ENCODE results near the gene CWC27.
"Not testable (repeated sequence)": the region's sequence is repeated elsewhere in the genome, so short reads cannot be mapped to it uniquely, and the experiment has no call there.

The CWC27 gene

GRCh38 chr5:64865662-64866061 is 96.9 kb downstream of the CWC27 start:
- DNase-seq (ENCODE audit: low read depth in 1 of 2, low spot score in 1 of 2), result no peak
- no peak for TF ChIP-seq JUND (IDR thresholded peaks at IDR 0.05; ENCODE audit: low read depth)
- in situ Hi-C loops (cut with HindIII; ENCODE audit: low pct_unique_long_range_greater_than_20kb, low sequenced_read_pairs), result no loop called here

GRCh38 chr5:64869419-64869818 is 100.7 kb downstream of the CWC27 start:
- in situ Hi-C loops (cut with HindIII; ENCODE audit: low pct_unique_long_range_greater_than_20kb, low sequenced_read_pairs), result no loop called here
- no peak for TF ChIP-seq JUND (IDR thresholded peaks at IDR 0.05; ENCODE audit: low read depth)
- DNase-seq (ENCODE audit: low read depth in 1 of 2, low spot score in 1 of 2), result no peak

DNA sequence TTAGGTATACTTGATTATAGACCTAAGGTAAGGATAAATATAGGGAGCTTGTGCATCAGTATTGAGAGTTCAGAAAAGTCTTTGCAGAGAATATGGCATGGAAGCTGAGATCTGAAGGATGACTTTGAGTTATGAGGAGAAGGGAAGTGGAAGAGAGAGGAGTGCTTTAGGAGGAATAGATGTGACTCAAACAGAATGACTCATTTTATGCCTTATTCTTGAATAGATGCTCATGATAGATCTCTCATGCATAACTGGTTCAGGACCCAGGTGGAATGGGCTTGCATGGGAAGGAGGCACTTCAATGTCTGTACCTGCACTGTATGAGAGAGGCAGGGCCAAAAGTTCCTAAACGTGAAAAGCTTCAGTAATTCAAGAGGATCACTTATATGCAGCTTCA is 103.3 kb downstream of the CWC27 start:
- TF ChIP-seq JUND (IDR thresholded peaks at IDR 0.05; ENCODE audit: low read depth), result no peak
- in situ Hi-C loops (cut with HindIII; ENCODE audit: low pct_unique_long_range_greater_than_20kb, low sequenced_read_pairs), result no loop called here
- DNase-seq (ENCODE audit: low read depth in 1 of 2, low spot score in 1 of 2), result no peak

GRCh38 chr5:64873441-64873840 is 104.7 kb downstream of the CWC27 start:
- no peak for DNase-seq (ENCODE audit: low read depth in 1 of 2, low spot score in 1 of 2)
- in situ Hi-C loops (cut with HindIII; ENCODE audit: low pct_unique_long_range_greater_than_20kb, low sequenced_read_pairs), result no loop called here
- no peak for TF ChIP-seq JUND (IDR thresholded peaks at IDR 0.05; ENCODE audit: low read depth)

DNA sequence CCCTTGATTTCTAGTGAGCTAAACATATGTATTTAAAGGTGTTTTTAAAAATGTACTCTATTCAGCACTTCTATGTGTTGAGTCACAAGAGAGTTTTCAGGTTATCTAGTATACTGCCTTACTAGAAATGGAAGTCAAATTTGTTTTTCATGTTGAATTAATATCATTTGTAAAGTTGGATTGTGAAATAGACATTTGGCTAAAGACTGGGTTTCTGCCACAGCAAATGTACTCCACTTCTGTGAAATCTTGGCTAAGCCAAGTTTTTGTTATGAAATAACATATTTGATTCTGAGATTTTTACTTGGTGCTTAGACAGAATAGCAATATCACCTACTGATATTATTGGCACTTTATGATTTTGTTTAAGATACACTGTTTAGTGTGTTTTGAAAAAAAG is 106.0 kb downstream of the CWC27 start:
- no peak for TF ChIP-seq JUND (IDR thresholded peaks at IDR 0.05; ENCODE audit: low read depth)
- DNase-seq (ENCODE audit: low read depth in 1 of 2, low spot score in 1 of 2), result no peak
- in situ Hi-C loops (cut with HindIII; ENCODE audit: low pct_unique_long_range_greater_than_20kb, low sequenced_read_pairs), result no loop called here

DNA sequence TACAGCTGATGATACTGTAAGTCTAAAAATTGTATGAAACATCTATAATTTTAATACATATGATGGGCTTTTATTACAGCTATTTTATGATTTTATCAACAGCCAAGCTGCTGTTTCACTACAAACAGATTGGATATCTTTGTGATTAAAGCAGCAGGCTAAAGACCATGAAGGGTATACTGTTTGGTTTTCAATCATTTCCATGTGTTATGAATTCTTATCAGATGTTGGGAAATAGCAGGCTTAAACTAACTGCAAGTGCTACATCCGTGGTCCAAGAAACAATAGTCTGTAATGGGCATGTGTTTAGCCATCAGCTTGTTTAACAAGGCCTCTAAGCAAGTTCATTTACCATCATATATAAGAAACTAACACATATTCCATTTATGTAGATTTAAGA is 107.5 kb downstream of the CWC27 start:
- in situ Hi-C loops (cut with HindIII; ENCODE audit: low pct_unique_long_range_greater_than_20kb, low sequenced_read_pairs), result no loop called here
- no peak for TF ChIP-seq JUND (IDR thresholded peaks at IDR 0.05; ENCODE audit: low read depth)
- no peak for DNase-seq (ENCODE audit: low read depth in 1 of 2, low spot score in 1 of 2)

- in situ Hi-C loops (cut with HindIII; ENCODE audit: low pct_unique_long_range_greater_than_20kb, low sequenced_read_pairs), result no loop called here
- DNase-seq (ENCODE audit: low read depth in 1 of 2, low spot score in 1 of 2), result no peak
- no peak for TF ChIP-seq JUND (IDR thresholded peaks at IDR 0.05; ENCODE audit: low read depth)
Observed at GRCh38 chr5:64880821-64881220, 112.1 kb downstream of the CWC27 start.

DNA sequence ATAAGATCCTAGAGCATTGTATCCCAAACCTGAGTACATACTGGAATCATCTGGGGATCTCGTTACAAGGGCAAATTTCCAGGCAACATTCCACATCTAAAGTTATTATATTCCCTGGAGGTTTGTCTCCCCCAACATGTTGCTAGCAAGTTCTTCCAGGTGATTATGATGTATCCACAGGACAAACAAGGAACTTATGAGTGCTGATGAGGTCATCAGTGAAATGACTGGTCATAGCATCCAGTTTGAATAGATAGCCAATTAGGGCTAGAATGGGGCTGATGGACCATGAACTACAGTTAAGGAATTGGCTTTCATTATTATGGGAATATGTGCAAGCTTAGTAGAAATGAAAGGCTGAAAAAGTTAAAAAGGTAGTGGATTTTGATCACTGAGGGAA is 115.2 kb downstream of the CWC27 start:
- in situ Hi-C loops (cut with HindIII; ENCODE audit: low pct_unique_long_range_greater_than_20kb, low sequenced_read_pairs), result no loop called here
- TF ChIP-seq JUND (IDR thresholded peaks at IDR 0.05; ENCODE audit: low read depth), result no peak
- DNase-seq (ENCODE audit: low read depth in 1 of 2, low spot score in 1 of 2), result no peak

DNA sequence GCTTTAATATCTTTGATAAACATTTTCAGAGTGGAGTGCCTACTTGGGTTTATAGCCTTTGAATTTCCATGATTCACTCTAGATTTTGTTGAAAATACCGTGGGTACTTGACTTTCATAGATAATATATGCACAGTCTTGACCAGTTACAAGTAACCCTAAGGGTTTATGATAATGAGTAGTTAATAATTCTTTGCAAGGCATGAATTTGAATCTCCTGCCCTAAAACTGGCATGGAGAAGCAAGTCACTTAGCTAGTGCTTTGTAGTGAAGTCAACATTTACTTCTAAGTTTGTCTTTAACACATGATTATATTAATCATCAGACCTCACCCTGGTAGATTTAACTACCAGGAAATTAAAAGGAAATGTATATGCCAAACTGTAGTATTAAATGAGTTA is 115.8 kb downstream of the CWC27 start:
- no peak for TF ChIP-seq JUND (IDR thresholded peaks at IDR 0.05; ENCODE audit: low read depth)
- in situ Hi-C loops (cut with HindIII; ENCODE audit: low pct_unique_long_range_greater_than_20kb, low sequenced_read_pairs), result no loop called here

DNA sequence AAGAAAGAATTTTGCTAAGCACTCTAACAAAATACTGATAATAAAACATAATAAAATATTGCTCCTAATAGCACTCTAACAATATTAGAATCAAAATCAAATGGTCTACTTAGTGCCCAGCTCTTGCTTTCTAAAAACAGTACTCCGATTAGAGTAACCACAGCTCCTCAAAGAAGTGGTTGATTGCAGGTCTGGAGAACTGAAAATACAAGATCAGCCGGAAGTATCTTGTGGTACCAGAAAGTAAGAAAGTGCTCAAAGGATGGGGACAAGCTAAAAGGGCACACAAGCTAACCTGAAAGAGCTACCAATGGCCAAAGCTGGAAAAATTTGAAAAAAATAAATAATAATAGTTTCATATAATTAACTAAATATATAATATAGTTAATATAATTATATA is 119.2 kb downstream of the CWC27 start:
- TF ChIP-seq JUND (IDR thresholded peaks at IDR 0.05; ENCODE audit: low read depth), result no peak
- no peak for DNase-seq (ENCODE audit: low read depth in 1 of 2, low spot score in 1 of 2)
- in situ Hi-C loops (cut with HindIII; ENCODE audit: low pct_unique_long_range_greater_than_20kb, low sequenced_read_pairs), result no loop called here

More for the DNA sequence above, 115.8 kb downstream of the CWC27 start:
- DNase-seq (ENCODE audit: low read depth in 1 of 2, low spot score in 1 of 2), result no peak

DNA sequence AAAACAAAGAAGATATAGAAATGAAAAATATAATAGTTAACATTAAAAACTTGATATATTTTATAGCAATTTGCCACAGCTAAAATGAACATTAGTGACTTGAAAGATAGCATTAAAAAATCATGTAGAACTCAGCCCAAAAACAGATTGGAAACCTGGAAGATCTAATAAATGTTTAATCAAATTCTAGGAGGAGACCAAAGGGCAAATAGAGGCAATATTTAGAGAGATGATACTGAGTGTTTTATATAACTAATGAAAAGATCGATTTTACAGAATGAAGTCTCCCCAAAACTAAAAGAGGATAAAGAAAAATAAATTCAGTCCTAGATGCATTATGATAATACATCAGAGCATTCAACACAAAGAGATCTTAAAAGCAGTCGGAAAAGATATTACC is 127.0 kb downstream of the CWC27 start:
- DNase-seq (ENCODE audit: low read depth in 1 of 2, low spot score in 1 of 2), result no peak
- no peak for TF ChIP-seq JUND (IDR thresholded peaks at IDR 0.05; ENCODE audit: low read depth)
- in situ Hi-C loops (cut with HindIII; ENCODE audit: low pct_unique_long_range_greater_than_20kb, low sequenced_read_pairs), result no loop called here

GRCh38 chr5:64899838-64900237 is 131.1 kb downstream of the CWC27 start:
- no peak for TF ChIP-seq JUND (IDR thresholded peaks at IDR 0.05; ENCODE audit: low read depth)
- no peak for DNase-seq (ENCODE audit: low read depth in 1 of 2, low spot score in 1 of 2)
- in situ Hi-C loops (cut with HindIII; ENCODE audit: low pct_unique_long_range_greater_than_20kb, low sequenced_read_pairs), result no loop called here

- in situ Hi-C loops (cut with HindIII; ENCODE audit: low pct_unique_long_range_greater_than_20kb, low sequenced_read_pairs), result no loop called here
- no peak for TF ChIP-seq JUND (IDR thresholded peaks at IDR 0.05; ENCODE audit: low read depth)
- peak; percentile 2 to 76 for DNase-seq (ENCODE audit: low read depth in 1 of 2, low spot score in 1 of 2)
Observed at GRCh38 chr5:64900618-64901017, 131.9 kb downstream of the CWC27 start.

- DNase-seq (ENCODE audit: low read depth in 1 of 2, low spot score in 1 of 2); in situ Hi-C loops (cut with HindIII; ENCODE audit: low pct_unique_long_range_greater_than_20kb, low sequenced_read_pairs): not testable (repeated sequence)
Observed at GRCh38 chr5:64907399-64907798, 138.7 kb downstream of the CWC27 start.

All from T47D (cell line).